ENCODE data around the gene TAF4B. TPM values are rescaled to one million over a fixed set of nuclear protein-coding genes. Genes with fewer than 3 reads are reported as not detected.

Gene TAF4B
- total and polyA plus RNA-seq, 9 of the 15 experiments (the other 6 are each of a cell fraction or from before 2014, with no cell fraction given) = 4.5 to 25.3 (median 20.5) TPM

DNA sequence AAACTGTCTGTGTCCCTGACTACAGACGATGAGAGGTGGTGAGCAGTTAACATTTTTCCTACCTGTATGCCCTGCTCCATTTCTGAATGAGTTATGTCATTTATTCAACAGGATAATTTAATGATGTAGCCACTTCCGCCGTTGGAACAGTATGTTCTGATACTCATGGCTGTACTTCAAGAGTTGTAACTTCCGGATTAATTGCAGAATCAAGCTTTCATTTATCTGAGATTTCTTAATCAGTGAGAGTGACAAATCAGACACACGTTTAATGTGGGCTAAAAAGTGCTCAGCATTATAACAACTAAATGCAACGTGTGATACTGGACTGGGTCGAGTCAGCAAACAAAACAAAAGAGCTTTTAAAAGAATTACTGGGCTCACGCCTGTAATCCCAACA is 214.4 kb downstream of the TAF4B start (continued):
- TF ChIP-seq, protein P1, sequence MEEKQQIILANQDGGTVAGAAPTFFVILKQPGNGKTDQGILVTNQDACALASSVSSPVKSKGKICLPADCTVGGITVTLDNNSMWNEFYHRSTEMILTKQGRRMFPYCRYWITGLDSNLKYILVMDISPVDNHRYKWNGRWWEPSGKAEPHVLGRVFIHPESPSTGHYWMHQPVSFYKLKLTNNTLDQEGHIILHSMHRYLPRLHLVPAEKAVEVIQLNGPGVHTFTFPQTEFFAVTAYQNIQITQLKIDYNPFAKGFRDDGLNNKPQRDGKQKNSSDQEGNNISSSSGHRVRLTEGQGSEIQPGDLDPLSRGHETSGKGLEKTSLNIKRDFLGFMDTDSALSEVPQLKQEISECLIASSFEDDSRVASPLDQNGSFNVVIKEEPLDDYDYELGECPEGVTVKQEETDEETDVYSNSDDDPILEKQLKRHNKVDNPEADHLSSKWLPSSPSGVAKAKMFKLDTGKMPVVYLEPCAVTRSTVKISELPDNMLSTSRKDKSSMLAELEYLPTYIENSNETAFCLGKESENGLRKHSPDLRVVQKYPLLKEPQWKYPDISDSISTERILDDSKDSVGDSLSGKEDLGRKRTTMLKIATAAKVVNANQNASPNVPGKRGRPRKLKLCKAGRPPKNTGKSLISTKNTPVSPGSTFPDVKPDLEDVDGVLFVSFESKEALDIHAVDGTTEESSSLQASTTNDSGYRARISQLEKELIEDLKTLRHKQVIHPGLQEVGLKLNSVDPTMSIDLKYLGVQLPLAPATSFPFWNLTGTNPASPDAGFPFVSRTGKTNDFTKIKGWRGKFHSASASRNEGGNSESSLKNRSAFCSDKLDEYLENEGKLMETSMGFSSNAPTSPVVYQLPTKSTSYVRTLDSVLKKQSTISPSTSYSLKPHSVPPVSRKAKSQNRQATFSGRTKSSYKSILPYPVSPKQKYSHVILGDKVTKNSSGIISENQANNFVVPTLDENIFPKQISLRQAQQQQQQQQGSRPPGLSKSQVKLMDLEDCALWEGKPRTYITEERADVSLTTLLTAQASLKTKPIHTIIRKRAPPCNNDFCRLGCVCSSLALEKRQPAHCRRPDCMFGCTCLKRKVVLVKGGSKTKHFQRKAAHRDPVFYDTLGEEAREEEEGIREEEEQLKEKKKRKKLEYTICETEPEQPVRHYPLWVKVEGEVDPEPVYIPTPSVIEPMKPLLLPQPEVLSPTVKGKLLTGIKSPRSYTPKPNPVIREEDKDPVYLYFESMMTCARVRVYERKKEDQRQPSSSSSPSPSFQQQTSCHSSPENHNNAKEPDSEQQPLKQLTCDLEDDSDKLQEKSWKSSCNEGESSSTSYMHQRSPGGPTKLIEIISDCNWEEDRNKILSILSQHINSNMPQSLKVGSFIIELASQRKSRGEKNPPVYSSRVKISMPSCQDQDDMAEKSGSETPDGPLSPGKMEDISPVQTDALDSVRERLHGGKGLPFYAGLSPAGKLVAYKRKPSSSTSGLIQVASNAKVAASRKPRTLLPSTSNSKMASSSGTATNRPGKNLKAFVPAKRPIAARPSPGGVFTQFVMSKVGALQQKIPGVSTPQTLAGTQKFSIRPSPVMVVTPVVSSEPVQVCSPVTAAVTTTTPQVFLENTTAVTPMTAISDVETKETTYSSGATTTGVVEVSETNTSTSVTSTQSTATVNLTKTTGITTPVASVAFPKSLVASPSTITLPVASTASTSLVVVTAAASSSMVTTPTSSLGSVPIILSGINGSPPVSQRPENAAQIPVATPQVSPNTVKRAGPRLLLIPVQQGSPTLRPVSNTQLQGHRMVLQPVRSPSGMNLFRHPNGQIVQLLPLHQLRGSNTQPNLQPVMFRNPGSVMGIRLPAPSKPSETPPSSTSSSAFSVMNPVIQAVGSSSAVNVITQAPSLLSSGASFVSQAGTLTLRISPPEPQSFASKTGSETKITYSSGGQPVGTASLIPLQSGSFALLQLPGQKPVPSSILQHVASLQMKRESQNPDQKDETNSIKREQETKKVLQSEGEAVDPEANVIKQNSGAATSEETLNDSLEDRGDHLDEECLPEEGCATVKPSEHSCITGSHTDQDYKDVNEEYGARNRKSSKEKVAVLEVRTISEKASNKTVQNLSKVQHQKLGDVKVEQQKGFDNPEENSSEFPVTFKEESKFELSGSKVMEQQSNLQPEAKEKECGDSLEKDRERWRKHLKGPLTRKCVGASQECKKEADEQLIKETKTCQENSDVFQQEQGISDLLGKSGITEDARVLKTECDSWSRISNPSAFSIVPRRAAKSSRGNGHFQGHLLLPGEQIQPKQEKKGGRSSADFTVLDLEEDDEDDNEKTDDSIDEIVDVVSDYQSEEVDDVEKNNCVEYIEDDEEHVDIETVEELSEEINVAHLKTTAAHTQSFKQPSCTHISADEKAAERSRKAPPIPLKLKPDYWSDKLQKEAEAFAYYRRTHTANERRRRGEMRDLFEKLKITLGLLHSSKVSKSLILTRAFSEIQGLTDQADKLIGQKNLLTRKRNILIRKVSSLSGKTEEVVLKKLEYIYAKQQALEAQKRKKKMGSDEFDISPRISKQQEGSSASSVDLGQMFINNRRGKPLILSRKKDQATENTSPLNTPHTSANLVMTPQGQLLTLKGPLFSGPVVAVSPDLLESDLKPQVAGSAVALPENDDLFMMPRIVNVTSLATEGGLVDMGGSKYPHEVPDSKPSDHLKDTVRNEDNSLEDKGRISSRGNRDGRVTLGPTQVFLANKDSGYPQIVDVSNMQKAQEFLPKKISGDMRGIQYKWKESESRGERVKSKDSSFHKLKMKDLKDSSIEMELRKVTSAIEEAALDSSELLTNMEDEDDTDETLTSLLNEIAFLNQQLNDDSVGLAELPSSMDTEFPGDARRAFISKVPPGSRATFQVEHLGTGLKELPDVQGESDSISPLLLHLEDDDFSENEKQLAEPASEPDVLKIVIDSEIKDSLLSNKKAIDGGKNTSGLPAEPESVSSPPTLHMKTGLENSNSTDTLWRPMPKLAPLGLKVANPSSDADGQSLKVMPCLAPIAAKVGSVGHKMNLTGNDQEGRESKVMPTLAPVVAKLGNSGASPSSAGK (IDR thresholded peaks at IDR 0.05) = no peak
- no peak for TF ChIP-seq ZBTB17 (CRISPR knock-in tag; IDR thresholded peaks at IDR 0.05)
- TF ChIP-seq PML (IDR thresholded peaks at IDR 0.05; ENCODE audit: low read length) = no peak
- TF ChIP-seq CREB1 (IDR thresholded peaks at IDR 0.05) = no peak
- no peak for TF ChIP-seq CREB1 (CRISPR knock-in tag; IDR thresholded peaks at IDR 0.05)
- TF ChIP-seq HNRNPUL1 (IDR thresholded peaks at IDR 0.05; ENCODE audit: low read length) = no peak
- TF ChIP-seq GABPB2 (CRISPR knock-in tag; conservative IDR thresholded peaks at IDR 0.05) = no peak
- TF ChIP-seq MCM7 (IDR thresholded peaks at IDR 0.05) = no peak
- no peak for TF ChIP-seq MBD2 (IDR thresholded peaks at IDR 0.05; ENCODE audit: borderline replicate concordance, low read depth)
- no peak for TF ChIP-seq ZNF395 (CRISPR knock-in tag; IDR thresholded peaks at IDR 0.05)
- TF ChIP-seq, protein P2, sequence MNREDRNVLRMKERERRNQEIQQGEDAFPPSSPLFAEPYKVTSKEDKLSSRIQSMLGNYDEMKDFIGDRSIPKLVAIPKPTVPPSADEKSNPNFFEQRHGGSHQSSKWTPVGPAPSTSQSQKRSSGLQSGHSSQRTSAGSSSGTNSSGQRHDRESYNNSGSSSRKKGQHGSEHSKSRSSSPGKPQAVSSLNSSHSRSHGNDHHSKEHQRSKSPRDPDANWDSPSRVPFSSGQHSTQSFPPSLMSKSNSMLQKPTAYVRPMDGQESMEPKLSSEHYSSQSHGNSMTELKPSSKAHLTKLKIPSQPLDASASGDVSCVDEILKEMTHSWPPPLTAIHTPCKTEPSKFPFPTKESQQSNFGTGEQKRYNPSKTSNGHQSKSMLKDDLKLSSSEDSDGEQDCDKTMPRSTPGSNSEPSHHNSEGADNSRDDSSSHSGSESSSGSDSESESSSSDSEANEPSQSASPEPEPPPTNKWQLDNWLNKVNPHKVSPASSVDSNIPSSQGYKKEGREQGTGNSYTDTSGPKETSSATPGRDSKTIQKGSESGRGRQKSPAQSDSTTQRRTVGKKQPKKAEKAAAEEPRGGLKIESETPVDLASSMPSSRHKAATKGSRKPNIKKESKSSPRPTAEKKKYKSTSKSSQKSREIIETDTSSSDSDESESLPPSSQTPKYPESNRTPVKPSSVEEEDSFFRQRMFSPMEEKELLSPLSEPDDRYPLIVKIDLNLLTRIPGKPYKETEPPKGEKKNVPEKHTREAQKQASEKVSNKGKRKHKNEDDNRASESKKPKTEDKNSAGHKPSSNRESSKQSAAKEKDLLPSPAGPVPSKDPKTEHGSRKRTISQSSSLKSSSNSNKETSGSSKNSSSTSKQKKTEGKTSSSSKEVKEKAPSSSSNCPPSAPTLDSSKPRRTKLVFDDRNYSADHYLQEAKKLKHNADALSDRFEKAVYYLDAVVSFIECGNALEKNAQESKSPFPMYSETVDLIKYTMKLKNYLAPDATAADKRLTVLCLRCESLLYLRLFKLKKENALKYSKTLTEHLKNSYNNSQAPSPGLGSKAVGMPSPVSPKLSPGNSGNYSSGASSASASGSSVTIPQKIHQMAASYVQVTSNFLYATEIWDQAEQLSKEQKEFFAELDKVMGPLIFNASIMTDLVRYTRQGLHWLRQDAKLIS (CRISPR knock-in tag; IDR thresholded peaks at IDR 0.05) = no peak
